Glomerular visceral epithelial cell (primary cell): ENCODE measurements around the gene MAPKAPK3.

Experiments
- DNase-seq: peaks from one replicate; pipeline ENCODE4 v3.0.0-alpha.2; 2016; ENCODE audit errors: extremely low spot score

MAPKAPK3 gene

DNA sequence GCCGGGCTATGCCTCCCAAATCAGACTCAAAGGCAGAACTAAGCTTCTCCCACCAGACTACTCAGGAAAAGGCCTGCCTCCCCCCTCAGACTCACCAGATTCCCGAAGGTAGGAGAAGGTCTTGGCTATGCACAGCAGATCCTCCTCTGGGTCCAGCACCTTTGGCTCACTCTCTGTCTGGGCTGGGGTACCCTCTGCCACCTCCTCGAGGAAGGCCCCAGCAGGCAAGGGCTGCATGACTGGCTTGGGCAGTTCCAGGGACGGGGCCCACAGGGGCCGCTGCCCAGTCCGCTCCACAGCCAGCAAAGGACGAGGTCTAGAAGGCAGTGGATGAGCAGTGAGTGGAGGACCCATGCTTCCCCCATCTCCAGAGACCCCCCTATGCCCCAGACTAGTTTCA lies 8.7 kb upstream of the MAPKAPK3 start:
- DNase-seq, result no peak

DNA sequence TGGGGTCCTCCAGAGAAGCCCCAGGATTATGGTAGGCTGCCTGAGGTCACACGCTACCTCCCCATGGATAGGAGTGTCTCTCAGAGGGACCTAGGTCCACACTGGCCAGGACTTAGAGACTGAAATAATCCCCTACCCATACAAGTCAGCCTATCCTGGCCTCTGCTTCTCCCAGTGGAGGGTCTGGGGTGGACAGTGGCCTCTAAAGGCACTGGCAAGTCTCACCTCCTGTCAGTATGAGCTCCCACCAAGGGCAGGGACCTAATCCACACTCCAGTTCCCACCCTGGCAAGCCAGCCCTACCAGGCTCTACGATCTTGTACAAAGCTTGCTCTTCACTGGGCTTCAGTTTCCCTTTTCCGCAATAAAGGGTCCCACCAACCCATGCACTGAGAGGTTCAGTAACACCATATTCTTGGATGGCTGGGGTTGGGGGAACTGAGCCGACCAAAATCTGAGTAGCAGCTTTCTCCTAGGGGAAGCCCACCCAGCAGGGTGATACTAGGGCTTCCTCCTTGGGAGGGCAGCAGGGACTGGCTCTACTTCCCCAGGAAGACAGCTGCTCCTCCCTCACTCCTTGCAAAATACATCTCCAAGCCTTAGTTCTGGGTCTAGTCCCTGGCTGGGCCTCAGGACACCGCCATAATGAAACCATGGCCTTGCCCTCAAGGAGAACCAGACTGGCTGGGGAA lies 7.7 kb upstream of the MAPKAPK3 start:
- no peak for DNase-seq

- no peak for DNase-seq
Observed at GRCh38 chr3:50609763-50610085, 7.2 kb upstream of the MAPKAPK3 start.

DNA sequence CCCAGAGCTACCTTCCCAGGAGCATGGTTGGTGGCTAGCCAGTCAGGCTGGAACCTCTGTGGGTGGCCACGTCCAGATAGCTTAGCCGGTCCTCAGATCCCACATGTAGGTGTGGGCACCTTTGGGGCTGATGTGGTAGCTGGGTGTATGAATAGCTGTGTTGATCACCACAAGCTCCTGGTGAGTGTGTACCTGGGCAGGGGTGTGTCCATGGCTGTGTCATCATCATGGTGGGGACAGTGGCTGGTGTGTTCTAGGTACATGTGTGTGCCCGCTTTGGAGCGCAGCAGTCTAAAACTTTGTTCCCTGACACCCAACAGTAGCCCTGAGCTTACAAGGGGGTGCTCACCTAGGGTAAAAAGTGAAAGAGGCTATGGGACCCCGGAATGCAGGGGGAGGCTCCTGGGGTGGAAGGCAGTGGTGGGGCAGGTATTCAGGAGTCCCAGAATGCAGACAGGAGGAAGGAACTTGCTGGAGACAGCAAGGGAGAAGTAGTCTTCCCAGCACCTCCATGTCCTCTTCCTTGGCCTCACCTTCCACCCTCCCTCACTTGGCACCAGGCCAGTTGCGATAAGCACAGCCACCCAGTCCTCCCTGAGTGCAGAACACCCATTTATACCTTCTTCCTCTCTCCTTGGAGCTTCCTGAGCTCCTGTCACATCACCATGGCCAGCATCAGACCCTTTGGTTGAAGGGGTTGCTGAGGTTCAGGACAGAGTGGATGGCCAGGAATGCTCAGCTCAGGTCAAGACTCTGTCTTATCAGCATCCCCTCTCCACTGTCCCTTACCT lies 6.6 kb upstream of the MAPKAPK3 start:
- no peak for DNase-seq

- no peak for DNase-seq
Observed at GRCh38 chr3:50610992-50611463, 5.9 kb upstream of the MAPKAPK3 start.

DNA sequence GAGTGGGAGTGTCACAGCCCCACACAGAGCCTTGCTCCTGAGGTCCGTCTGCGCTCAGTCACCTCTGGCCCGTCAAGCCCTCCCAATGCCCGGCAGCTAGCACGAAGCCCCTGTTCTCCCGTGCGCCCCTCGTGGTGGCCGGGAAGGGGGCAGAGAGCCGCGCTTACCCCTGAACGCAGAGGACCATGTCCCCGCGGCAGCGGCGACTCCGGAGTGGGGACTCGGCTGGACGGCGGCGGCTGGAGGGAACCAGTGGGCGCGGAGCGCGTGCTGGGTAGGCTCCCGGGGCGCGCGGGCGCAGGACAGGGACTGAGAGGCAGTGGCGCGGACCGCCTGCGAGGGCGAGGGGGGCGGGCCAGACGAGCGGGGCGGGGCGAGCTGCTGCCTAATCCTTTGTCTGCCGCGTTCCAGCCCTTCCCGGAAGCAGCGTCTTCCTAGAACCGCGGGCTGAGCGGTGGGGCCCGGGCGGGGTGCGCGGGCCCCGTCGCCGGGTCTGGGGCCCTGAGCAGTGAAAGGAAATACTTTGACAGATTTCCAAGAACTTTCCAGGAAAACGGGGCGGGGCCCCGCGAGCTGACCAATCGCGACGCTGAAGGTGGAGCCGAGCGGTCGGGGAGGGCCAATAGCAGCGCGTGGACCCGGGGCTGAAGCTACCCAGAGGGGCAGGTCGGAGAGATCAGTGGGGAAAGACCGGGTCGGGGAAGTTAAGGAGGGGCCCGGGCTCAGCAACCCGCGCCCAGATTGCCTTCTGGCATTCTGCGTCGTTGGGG lies 5.3 kb upstream of the MAPKAPK3 start, which contains the start of gene CISH:
CISH (minus strand) TSS at position 311 of the 770 bp plus-strand sequence; CDS start at position 187, 124 bp downstream.
- peak; percentile 93 for DNase-seq

- no peak for DNase-seq
Observed at GRCh38 chr3:50612234-50612882, 4.6 kb upstream of the MAPKAPK3 start.

- no peak for DNase-seq
Observed at GRCh38 chr3:50612970-50613846, 3.7 kb upstream of the MAPKAPK3 start.

DNA sequence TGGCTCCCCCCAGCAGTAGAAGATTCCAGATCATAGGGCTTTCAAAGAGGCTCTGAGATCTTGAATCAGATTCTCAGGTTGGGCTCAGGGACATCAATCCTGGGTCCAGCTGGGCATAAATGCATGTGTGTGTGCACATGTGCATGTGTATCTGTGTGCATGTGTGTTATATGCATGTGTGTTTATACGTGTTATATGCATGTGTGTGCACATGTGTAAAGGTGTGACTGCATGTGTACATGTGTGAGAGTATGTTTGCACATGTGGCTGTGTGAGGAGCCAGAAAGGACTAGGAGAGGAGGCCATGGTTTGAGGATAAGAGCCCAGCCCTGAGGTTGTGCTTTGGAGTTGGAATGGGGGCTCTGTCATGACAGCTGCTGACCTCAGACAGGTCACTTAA lies 1.8 kb upstream of the MAPKAPK3 start:
- no peak for DNase-seq

DNA sequence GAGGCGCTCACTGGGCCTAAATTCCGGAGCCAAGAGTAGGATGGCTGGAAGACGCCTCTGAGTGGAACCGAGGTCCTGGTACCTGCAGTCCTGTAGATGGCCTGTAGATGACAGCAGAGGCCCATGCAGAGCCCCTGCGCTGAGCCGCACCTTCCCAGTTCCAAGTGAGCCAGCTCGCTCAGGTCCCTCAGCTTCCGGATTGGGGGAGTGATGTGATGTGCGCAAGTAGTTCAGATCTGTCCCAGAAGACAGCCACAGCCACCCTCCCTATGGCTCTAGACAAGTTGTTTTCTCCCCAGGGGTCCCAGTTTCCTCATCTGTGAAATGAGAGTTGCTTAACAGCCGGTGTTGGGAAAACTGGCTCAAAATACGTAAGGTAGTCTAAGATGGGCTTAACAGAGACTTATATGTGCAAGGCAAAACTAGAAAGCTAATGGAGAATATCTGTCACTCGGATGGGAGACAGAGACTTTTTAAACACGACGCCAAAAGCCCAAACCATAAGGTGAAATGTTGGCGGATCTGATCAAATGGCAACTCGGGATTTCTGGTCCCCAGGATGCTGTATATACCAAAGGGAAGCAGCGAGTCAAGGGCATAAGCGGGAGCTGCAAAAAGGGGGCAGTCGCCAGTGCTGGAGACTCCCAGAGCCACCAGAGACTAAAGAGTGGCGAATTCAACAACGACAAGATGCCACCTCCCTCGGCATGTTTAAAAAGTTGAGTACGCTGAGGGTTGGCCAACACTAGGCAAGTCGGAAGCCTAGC lies 765 bp upstream of the MAPKAPK3 start:
- peak; percentile 87 for DNase-seq

GRCh38 chr3:50616770-50617095 lies 218 bp upstream of the MAPKAPK3 start:
- DNase-seq, result peak; percentile 89

GRCh38 chr3:50617911-50618481 lies 1.0 kb downstream of the MAPKAPK3 start:
- no peak for DNase-seq

DNA sequence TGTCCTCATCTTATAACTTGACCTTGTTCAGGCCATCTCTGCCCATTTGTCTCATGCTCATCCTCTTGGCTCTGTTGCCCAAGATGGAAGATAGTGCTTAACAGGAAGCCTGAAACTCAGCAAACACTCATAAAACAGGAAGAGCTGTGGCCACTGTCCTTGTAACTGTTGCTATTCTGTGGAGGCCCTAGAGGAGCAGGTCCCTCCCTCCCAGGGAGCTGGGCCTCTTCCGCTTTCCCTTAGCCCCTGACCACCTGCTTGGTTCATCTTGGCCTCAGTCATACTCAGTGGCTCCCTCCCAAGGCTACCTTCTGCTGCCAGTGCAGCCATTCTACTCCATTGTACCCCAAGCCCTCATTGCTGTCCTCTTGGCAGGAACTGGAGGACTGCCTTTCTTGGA lies 3.5 kb downstream of the MAPKAPK3 start:
- DNase-seq, result no peak

- peak; percentile 94 for DNase-seq
Observed at GRCh38 chr3:50620820-50621219, 3.9 kb downstream of the MAPKAPK3 start.

DNA sequence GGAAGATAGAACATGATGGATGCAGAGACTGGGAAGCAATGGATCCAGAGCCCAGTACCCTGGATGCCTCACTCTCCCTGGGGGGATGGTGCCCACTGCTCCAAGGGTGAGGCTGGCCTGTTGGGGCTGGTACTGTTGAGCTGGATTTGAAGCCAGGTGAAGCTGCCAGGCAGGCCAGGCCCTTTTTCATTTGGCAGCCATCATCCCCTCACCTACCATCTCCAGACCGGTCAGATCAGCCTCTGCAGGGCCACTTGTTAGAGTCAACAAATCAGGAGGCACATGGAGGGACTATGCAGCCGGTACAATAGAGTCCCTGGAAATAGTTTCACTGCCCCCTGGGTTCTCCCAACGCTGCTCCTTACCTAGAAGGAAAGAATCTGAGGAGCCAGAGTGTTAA lies 5.9 kb downstream of the MAPKAPK3 start:
- no peak for DNase-seq

- peak; percentile 53 for DNase-seq
Observed at GRCh38 chr3:50623840-50624474, 7.0 kb downstream of the MAPKAPK3 start.

GRCh38 chr3:50624634-50625033 lies 7.7 kb downstream of the MAPKAPK3 start:
- peak; percentile 59 for DNase-seq

GRCh38 chr3:50625231-50626182 lies 8.6 kb downstream of the MAPKAPK3 start:
- no peak for DNase-seq
